H1 (cell line): ENCODE results near the gene MPRIP. TPM values are rescaled to one million over a fixed set of nuclear protein-coding genes. Genes with fewer than 3 reads are reported as not detected.

Source experiments
- CTCF ChIA-PET: fragments of 300-600 bp; sonication (Branson Sonifier 250); formaldehyde crosslinking; loops from one replicate; lab custom pipeline; 2021; ENCODE audit not compliant: partially characterized antibody; lab: Charles Lee
- POLR2A ChIA-PET: fragments of 300-600 bp; sonication (Branson Sonifier 250); formaldehyde crosslinking; loops from one replicate; lab custom pipeline; 2021; ENCODE audit warnings: inconsistent platforms; ENCODE audit not compliant: partially characterized antibody; lab: Charles Lee
- DNase-seq, 2 experiments: peaks; one replicate each; pipeline versions ENCODE4 v3.0.0 to v3.0.0-alpha.2; 2010 to 2022; ENCODE audit warnings: low spot score in 2 of 2, low read depth in 1 of 2, mixed read lengths in 1 of 2
- FAIRE-seq: peaks from 2 replicates; lab custom pipeline; 2011; peaks lifted over from hg19 to GRCh38; lab: Jason Lieb, UNC
- H2AFZ ChIP-seq: 2 replicates; pipeline ENCODE4 v1.8.1; 2012; ENCODE audit warnings: low read length, inconsistent platforms
- H2AK5ac ChIP-seq: 2 replicates; pipeline ENCODE4 v1.6.1; 2013; ENCODE audit warnings: low read depth, low read length
- H2BK120ac ChIP-seq: replicated peaks from 2 replicates; pipeline ENCODE3; 2013; ENCODE audit warnings: low read depth, low read length, inconsistent platforms
- H2BK12ac ChIP-seq: 2 replicates; pipeline ENCODE4 v1.6.1; 2013; ENCODE audit warnings: low read depth, low read length
- H2BK15ac ChIP-seq: 2 replicates; pipeline ENCODE4 v1.6.1; 2013; ENCODE audit warnings: low read length
- H2BK20ac ChIP-seq: 2 replicates; pipeline ENCODE4 v1.6.1; 2013; ENCODE audit warnings: low read length
- H2BK5ac ChIP-seq: 2 replicates; pipeline ENCODE4 v1.6.1; 2013; ENCODE audit warnings: low read depth, low read length
- H3K14ac ChIP-seq: 2 replicates; pipeline ENCODE4 v1.6.1; 2013; ENCODE audit warnings: inconsistent platforms; ENCODE audit not compliant: insufficient read length
- H3K18ac ChIP-seq: 2 replicates; pipeline ENCODE4 v1.6.1; 2013; ENCODE audit warnings: low read length; ENCODE audit errors: extremely low read depth
- H3K23ac ChIP-seq: 2 replicates; pipeline ENCODE4 v1.6.1; 2013; ENCODE audit warnings: inconsistent platforms; ENCODE audit not compliant: insufficient read length
- H3K23me2 ChIP-seq: 2 replicates; pipeline ENCODE4 v1.6.1; 2013; ENCODE audit warnings: low read depth, low read length
- H3K27ac ChIP-seq: 2 replicates; pipeline ENCODE4 v1.6.1; 2011; ENCODE audit warnings: low read depth, low read length, inconsistent platforms
- H3K27me3 ChIP-seq, 4 experiments: replicated peaks in 1 of 4; 1 replicate in 1 of 4; 2 replicates in 3 of 4; pipeline versions ENCODE4 v1.6.1 to v1.8.1; 2011 to 2013; ENCODE audit warnings: low read length in 3 of 4, mild to moderate bottlenecking in 3 of 4, inconsistent platforms in 2 of 4, mixed read lengths in 2 of 4, moderate library complexity in 1 of 4; ENCODE audit not compliant: control insufficient read depth in 3 of 4, insufficient read depth in 3 of 4; ENCODE audit errors: extremely low read depth in 1 of 4
- H3K36me3 ChIP-seq, 4 experiments: 2 replicates each; pipeline versions ENCODE4 v1.6.1 to v1.8.1; 2011 to 2013; ENCODE audit warnings: mild to moderate bottlenecking in 4 of 4, low read length in 3 of 4, moderate library complexity in 2 of 4, control low read depth in 1 of 4, inconsistent platforms in 1 of 4; ENCODE audit not compliant: insufficient read depth in 4 of 4, control insufficient read depth in 2 of 4
- H3K4ac ChIP-seq: replicated peaks from 2 replicates; pipeline ENCODE3; 2013; ENCODE audit warnings: low read length, low read depth, mixed read lengths, inconsistent platforms; ENCODE audit not compliant: insufficient read length
- H3K4me1 ChIP-seq, 4 experiments: replicated peaks in 1 of 4; 1 replicate in 1 of 4; 2 replicates in 3 of 4; pipeline versions ENCODE4 v1.6.1 to v1.8.1; 2011 to 2013; ENCODE audit warnings: low read length in 3 of 4, inconsistent platforms in 2 of 4, mixed read lengths in 1 of 4; ENCODE audit not compliant: insufficient read depth in 4 of 4, control insufficient read depth in 3 of 4
- H3K4me2 ChIP-seq, 2 experiments: 2 replicates each; pipeline versions ENCODE4 v1.6.1 to v1.8.1; 2011 to 2013; ENCODE audit warnings: low read depth in 2 of 2, low read length in 2 of 2, control low read depth in 1 of 2, inconsistent platforms in 1 of 2, mild to moderate bottlenecking in 1 of 2; ENCODE audit not compliant: insufficient read depth in 1 of 2
- H3K4me3 ChIP-seq, 4 experiments: fragments of 200-600, 300-600 bp in 1 of 4; sonication (generic), shearing (Covaris generic), sonication (Bioruptor Twin) in 1 of 4; 2 replicates each; pipeline versions ENCODE4 v1.5.1 to v1.8.1; 2011 to 2016; ENCODE audit warnings: low read length in 4 of 4, low read depth in 3 of 4, control low read depth in 2 of 4, inconsistent platforms in 2 of 4, mild to moderate bottlenecking in 2 of 4, mixed read lengths in 1 of 4, moderate library complexity in 1 of 4; ENCODE audit not compliant: insufficient read depth in 2 of 4; ENCODE audit errors: extremely low read depth in 1 of 4
- H3K56ac ChIP-seq: replicated peaks from 2 replicates; pipeline ENCODE3; 2013; ENCODE audit warnings: low read depth, mild to moderate bottlenecking, mixed read lengths, low read length, inconsistent platforms; ENCODE audit not compliant: insufficient read length
- H3K79me1 ChIP-seq: 2 replicates; pipeline ENCODE4 v1.6.1; 2013; ENCODE audit warnings: low read depth, low read length, control low read depth
- H3K79me2 ChIP-seq, 2 experiments: 2 replicates each; pipeline versions ENCODE4 v1.6.1 to v1.8.1; 2012 to 2013; ENCODE audit warnings: low read length in 2 of 2, mild to moderate bottlenecking in 2 of 2, inconsistent platforms in 1 of 2; ENCODE audit not compliant: insufficient read depth in 2 of 2, control insufficient read depth in 1 of 2
- H3K9ac ChIP-seq, 4 experiments: replicated peaks in 1 of 4; 1 replicate in 1 of 4; 2 replicates in 3 of 4; pipeline versions ENCODE4 v1.6.1 to v1.8.1; 2011 to 2013; ENCODE audit warnings: low read depth in 3 of 4, low read length in 3 of 4, control low read depth in 2 of 4, mild to moderate bottlenecking in 2 of 4, moderate library complexity in 2 of 4, inconsistent platforms in 1 of 4; ENCODE audit errors: extremely low read depth in 1 of 4
- H3K9me3 ChIP-seq, 2 experiments: 2 replicates each; pipeline versions ENCODE4 v1.6.1 to v1.8.1; 2012 to 2013; ENCODE audit warnings: mild to moderate bottlenecking in 2 of 2, moderate library complexity in 2 of 2, control low read depth in 1 of 2, inconsistent platforms in 1 of 2, low read depth in 1 of 2, low read length in 1 of 2, mixed read lengths in 1 of 2; ENCODE audit not compliant: insufficient read depth in 2 of 2
- H4K20me1 ChIP-seq, 2 experiments: replicated peaks in 1 of 2; 2 replicates each; pipeline versions ENCODE3 to v1.8.1; 2011 to 2013; ENCODE audit warnings: inconsistent platforms in 2 of 2, low read length in 2 of 2, mild to moderate bottlenecking in 1 of 2; ENCODE audit not compliant: insufficient read depth in 2 of 2, control insufficient read depth in 1 of 2
- H4K5ac ChIP-seq: 2 replicates; pipeline ENCODE4 v1.6.1; 2013; ENCODE audit warnings: low read length, low read depth, mixed read lengths, inconsistent platforms; ENCODE audit not compliant: insufficient read length
- H4K8ac ChIP-seq: 2 replicates; pipeline ENCODE4 v1.8.0; 2013; ENCODE audit warnings: mild to moderate bottlenecking, moderate library complexity, low read length, inconsistent platforms; ENCODE audit not compliant: insufficient read depth; ENCODE audit errors: extremely low read depth
- H4K91ac ChIP-seq: replicated peaks from 2 replicates; pipeline ENCODE3; 2013; ENCODE audit warnings: low read length, mixed read lengths, inconsistent platforms; ENCODE audit not compliant: insufficient read length
- BACH1 ChIP-seq: IDR thresholded peaks from 2 replicates; pipeline ENCODE4 v1.6.1; 2012; ENCODE audit warnings: low read length, improper control_type of control experiment
- BRCA1 ChIP-seq: IDR thresholded peaks from 2 replicates; pipeline ENCODE4 v1.6.1; 2012; ENCODE audit warnings: low read depth, low read length, improper control_type of control experiment
- CEBPB ChIP-seq: IDR thresholded peaks from 2 replicates; pipeline ENCODE4 v1.6.1; 2012; ENCODE audit warnings: low read depth, low read length
- CREB1 ChIP-seq: IDR thresholded peaks from 2 replicates; pipeline ENCODE4 v1.6.1; 2012; ENCODE audit warnings: inconsistent platforms
- JUND ChIP-seq: IDR thresholded peaks from 2 replicates; pipeline ENCODE4 v1.6.1; 2011; ENCODE audit warnings: mild to moderate bottlenecking, improper control_type of control experiment, low read length
- KDM5A ChIP-seq: fragments of 200-600 bp; IDR thresholded peaks from 2 replicates; pipeline ENCODE4 v1.7.1; 2012; ENCODE audit warnings: mild to moderate bottlenecking, low read length, inconsistent platforms, mixed read lengths
- POLR2A ChIP-seq, 2 experiments: IDR thresholded peaks; 1 replicate in 1 of 2; 2 replicates in 1 of 2; pipeline ENCODE4 v1.6.1; 2011; ENCODE audit warnings: low read depth in 2 of 2, low read length in 2 of 2, mild to moderate bottlenecking in 2 of 2; ENCODE audit errors: control extremely low read depth in 1 of 2
- SP2 ChIP-seq: IDR thresholded peaks from 2 replicates; pipeline ENCODE4 v1.6.1; 2012; ENCODE audit warnings: mild to moderate bottlenecking, low read length, inconsistent platforms
- SRF ChIP-seq: IDR thresholded peaks from 2 replicates; pipeline ENCODE4 v1.6.1; 2011; ENCODE audit warnings: mild to moderate bottlenecking, low read depth, low read length, moderate library complexity
- WGBS, 2 experiments: shearing (Covaris generic) in 1 of 2; methylation state at CpG; one replicate each; pipeline versions ENCODE4 v1.1.6 to v1.1.7; 2013 to 2015; ENCODE audit warnings: low lambda C conversion rate in 2 of 2, mixed read lengths in 2 of 2, inconsistent platforms in 1 of 2, low coverage in 1 of 2, missing lambda C conversion rate in 1 of 2; ENCODE audit not compliant: insufficient replicate concordance in 2 of 2, insufficient coverage in 1 of 2, insufficient read length in 1 of 2; ENCODE audit errors: extremely low coverage in 1 of 2, missing lambda C conversion rate in 1 of 2; 5-methylcytosine and 5-hydroxymethylcytosine counted together
- polyA plus RNA-seq, 7 experiments: library from polyadenylated mRNA; depleted of rRNA in 3 of 7; stranded (reverse) in 5 of 7; unstranded in 2 of 7; fragments of >200 nt in 5 of 7; fragments of 200-250 nt in 2 of 7; gene quantifications; 1 replicate in 5 of 7; 2 replicates in 1 of 7; 4 replicates in 1 of 7; pipeline versions ENCODE4 v1.2.1 to v1.2.3, GENCODE V29; 2011 to 2013; ENCODE audit warnings: missing spikeins in 2 of 7, mixed read lengths in 2 of 7
- total RNA-seq: library from RNA; stranded (reverse); fragmentation: NEBNext Ultra II Directional; extraction: Animal tissue kit (Norgen Biotek cat#: 25700); gene quantifications from 2 replicates; pipeline ENCODE4 v1.2.1, GENCODE V29; 2021

The MPRIP gene
- total and polyA plus RNA-seq, 2 of the 8 experiments (the other 6 are each of a cell fraction or from before 2014, with no cell fraction given): 48.6 to 146 TPM

- H3K4ac ChIP-seq: no peak overlapping the region
- H4K91ac ChIP-seq: no peak overlapping the region
- no peak overlapping the region for H2BK12ac ChIP-seq
- no peak overlapping the region for H2BK120ac ChIP-seq
- H3K79me2 ChIP-seq: no peaks in the 10 kb centered on the region
- H3K79me1 ChIP-seq: no peaks in the 10 kb centered on the region
- no peak overlapping the region for H4K8ac ChIP-seq
- no peaks in the 10 kb centered on the region for H3K9me3 ChIP-seq
- no peak overlapping the region for H2BK5ac ChIP-seq
- no peak overlapping the region for H3K27ac ChIP-seq
- ChIA-PET POLR2A (no interaction called here), CTCF (interaction anchor here (1.6 kb wide), 1 partner anchor 10 kb away, joined by 8 read pairs; no protein-coding TSS in a partner anchor)
- peaks cover 5 to 39% (median 29%) of the 10 kb centered on the region in 4 experiments; a peak in 7 of 8 replicates for H3K36me3 ChIP-seq
- no peak overlapping the region for H2AK5ac ChIP-seq
- DNase-seq (no peak), FAIRE-seq (no peak)
- H3K4me3 ChIP-seq: no peak overlapping the region
- peaks cover 0 to 14% of the 10 kb centered on the region in 2 experiments for H4K20me1 ChIP-seq
- H4K5ac ChIP-seq: no peak overlapping the region
- H2AFZ ChIP-seq: no peak overlapping the region
- no peaks in the 10 kb centered on the region for H3K4me1 ChIP-seq
- H3K18ac ChIP-seq: no peak overlapping the region
- no peak overlapping the region for H3K14ac ChIP-seq
- no peak overlapping the region for H2BK20ac ChIP-seq
- no peaks in the 10 kb centered on the region for H3K27me3 ChIP-seq
- no peak overlapping the region for H3K9ac ChIP-seq
- no peak overlapping the region for H3K56ac ChIP-seq
- no peaks in the 10 kb centered on the region for H3K23me2 ChIP-seq
- WGBS, 2 experiments: 89% methylated on average over 12 of the region's 12 CpGs; no CpG with 5 or more reads in 1 of the 2 experiments
- no peak overlapping the region for H3K4me2 ChIP-seq
- H3K23ac ChIP-seq: no peak overlapping the region
- no peak overlapping the region for H2BK15ac ChIP-seq
- no peak for TF ChIP-seq KDM5A
- TF ChIP-seq BRCA1: no peak
- TF ChIP-seq POLR2A (IDR thresholded peaks at IDR 0.05; ENCODE audit: control extremely low read depth in 1 of 2, low read depth in 2 of 2, low read length in 2 of 2): no peak
- no peak for TF ChIP-seq SRF
- no peak for TF ChIP-seq CREB1
- no peak for TF ChIP-seq JUND
- TF ChIP-seq CEBPB: no peak
- TF ChIP-seq SP2: no peak
- no peak for TF ChIP-seq BACH1
These were observed 134.1 kb downstream of the MPRIP start for GRCh38 chr17:17176341-17176740.
